Nephron (organoid): ENCODE data around the gene MFSD1.

Source experiments
- H3K27ac Mint-ChIP-seq, 3 experiments: 2 replicates each; pipeline ENCODE4 v1.8.0; 2020; ENCODE audit warnings: mixed read lengths in 3 of 3, mild to moderate bottlenecking in 2 of 3, moderate library complexity in 1 of 3
- H3K27me3 Mint-ChIP-seq: 2 replicates; pipeline ENCODE4 v1.8.0; 2021; ENCODE audit warnings: low read depth, mild to moderate bottlenecking, moderate library complexity, mixed read lengths
- H3K36me3 Mint-ChIP-seq: 2 replicates; pipeline ENCODE4 v1.8.0; 2020; ENCODE audit warnings: low read depth, mixed read lengths
- H3K4me1 Mint-ChIP-seq: 2 replicates; pipeline ENCODE4 v1.8.0; 2020; ENCODE audit warnings: mixed read lengths
- H3K4me3 Mint-ChIP-seq, 3 experiments: 2 replicates each; pipeline ENCODE4 v1.8.0; 2020; ENCODE audit warnings: mild to moderate bottlenecking in 3 of 3, mixed read lengths in 3 of 3, moderate library complexity in 2 of 3
- H3K9me3 Mint-ChIP-seq: 2 replicates; pipeline ENCODE4 v1.8.0; 2020; ENCODE audit warnings: mixed read lengths
- TF ChIP-seq, protein P1 (sequence below), 3 experiments: fragments of 200-600 bp; sonication (generic); IDR thresholded peaks; one replicate each; pipeline ENCODE4 v1.5.0; 2021; ENCODE audit warnings: antibody characterized with exemption in 3 of 3; ENCODE audit not compliant: unreplicated experiment in 3 of 3

MFSD1 gene

DNA sequence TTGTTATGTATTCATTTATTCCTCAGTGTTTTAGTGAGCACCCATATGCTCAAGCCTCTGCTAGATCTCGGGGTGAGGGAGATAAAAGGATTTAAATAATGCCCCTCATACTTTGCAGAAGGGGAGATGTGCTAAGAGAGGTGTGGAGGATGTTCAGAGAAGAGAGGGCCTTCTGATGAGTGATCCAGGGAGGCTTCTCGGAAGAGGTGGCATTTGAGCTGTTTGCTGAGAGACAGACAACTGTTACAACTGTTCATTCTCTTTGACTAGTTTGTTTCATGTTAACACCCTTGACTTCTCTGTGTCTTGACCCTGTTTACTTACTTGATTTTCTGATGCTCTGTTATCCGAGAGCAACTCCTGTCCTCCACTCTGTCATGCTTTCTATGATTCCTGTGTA lies 34.5 kb downstream of the MFSD1 start:
- Mint-ChIP-seq H3K27me3 (peaks cover 17% of the 10 kb centered on the region), H3K4me3 (no peak overlapping the region), H3K36me3 (peaks cover 4% of the 10 kb centered on the region), H3K9me3 (no peaks in the 10 kb centered on the region), H3K4me1 (no peaks in the 10 kb centered on the region), H3K27ac (no peak overlapping the region)
- TF ChIP-seq, protein P1, sequence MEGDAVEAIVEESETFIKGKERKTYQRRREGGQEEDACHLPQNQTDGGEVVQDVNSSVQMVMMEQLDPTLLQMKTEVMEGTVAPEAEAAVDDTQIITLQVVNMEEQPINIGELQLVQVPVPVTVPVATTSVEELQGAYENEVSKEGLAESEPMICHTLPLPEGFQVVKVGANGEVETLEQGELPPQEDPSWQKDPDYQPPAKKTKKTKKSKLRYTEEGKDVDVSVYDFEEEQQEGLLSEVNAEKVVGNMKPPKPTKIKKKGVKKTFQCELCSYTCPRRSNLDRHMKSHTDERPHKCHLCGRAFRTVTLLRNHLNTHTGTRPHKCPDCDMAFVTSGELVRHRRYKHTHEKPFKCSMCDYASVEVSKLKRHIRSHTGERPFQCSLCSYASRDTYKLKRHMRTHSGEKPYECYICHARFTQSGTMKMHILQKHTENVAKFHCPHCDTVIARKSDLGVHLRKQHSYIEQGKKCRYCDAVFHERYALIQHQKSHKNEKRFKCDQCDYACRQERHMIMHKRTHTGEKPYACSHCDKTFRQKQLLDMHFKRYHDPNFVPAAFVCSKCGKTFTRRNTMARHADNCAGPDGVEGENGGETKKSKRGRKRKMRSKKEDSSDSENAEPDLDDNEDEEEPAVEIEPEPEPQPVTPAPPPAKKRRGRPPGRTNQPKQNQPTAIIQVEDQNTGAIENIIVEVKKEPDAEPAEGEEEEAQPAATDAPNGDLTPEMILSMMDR (IDR thresholded peaks at IDR 0.05; ENCODE audit: unreplicated experiment in 3 of 3) = no peak

GRCh38 chr3:158837240-158837639 lies 35.4 kb downstream of the MFSD1 start:
- no peaks in the 10 kb centered on the region for H3K36me3 Mint-ChIP-seq
- H3K27me3 Mint-ChIP-seq = peaks cover 17% of the 10 kb centered on the region
- no peak overlapping the region for H3K4me3 Mint-ChIP-seq
- no peaks in the 10 kb centered on the region for H3K9me3 Mint-ChIP-seq
- no peaks in the 10 kb centered on the region for H3K4me1 Mint-ChIP-seq
- H3K27ac Mint-ChIP-seq = no peak overlapping the region
- TF ChIP-seq, protein P1 (IDR thresholded peaks at IDR 0.05; ENCODE audit: unreplicated experiment in 3 of 3) = no peak

GRCh38 chr3:158839966-158840365 lies 38.1 kb downstream of the MFSD1 start:
- Mint-ChIP-seq H3K27me3 (peaks cover 21% of the 10 kb centered on the region), H3K4me3 (no peak overlapping the region), H3K36me3 (no peaks in the 10 kb centered on the region), H3K9me3 (no peaks in the 10 kb centered on the region), H3K27ac (no peak overlapping the region), H3K4me1 (no peaks in the 10 kb centered on the region)
- TF ChIP-seq, protein P1 (IDR thresholded peaks at IDR 0.05; ENCODE audit: unreplicated experiment in 3 of 3) = no peak

- H3K27ac Mint-ChIP-seq = no peak overlapping the region
- TF ChIP-seq, protein P1 (IDR thresholded peaks at IDR 0.05; ENCODE audit: unreplicated experiment in 3 of 3) = no peak
- no peaks in the 10 kb centered on the region for H3K4me1 Mint-ChIP-seq
- no peaks in the 10 kb centered on the region for H3K36me3 Mint-ChIP-seq
- peaks cover 23% of the 10 kb centered on the region for H3K27me3 Mint-ChIP-seq
- H3K9me3 Mint-ChIP-seq = no peaks in the 10 kb centered on the region
- no peak overlapping the region for H3K4me3 Mint-ChIP-seq
Measured at GRCh38 chr3:158841387-158841786, 39.5 kb downstream of the MFSD1 start.

DNA sequence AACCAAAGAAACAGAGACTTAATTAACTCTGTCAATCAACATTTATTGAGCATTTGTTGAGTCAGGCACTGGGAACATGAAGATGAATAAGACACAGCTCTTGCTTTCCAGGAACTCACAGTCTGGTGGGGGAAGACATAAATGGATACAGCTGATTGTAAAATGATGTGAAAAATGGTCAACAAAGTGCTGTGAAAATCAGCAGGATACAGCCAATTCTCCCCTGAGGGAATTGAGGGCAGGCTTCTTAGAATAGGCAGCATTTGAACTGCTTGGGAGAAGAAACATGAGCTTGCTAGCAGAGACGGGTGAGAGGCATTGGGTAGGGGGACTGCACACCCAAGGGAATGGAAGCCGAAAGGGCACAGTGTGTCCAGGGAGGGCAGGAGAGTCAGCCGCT lies 41.1 kb downstream of the MFSD1 start:
- Mint-ChIP-seq H3K4me3 (no peak overlapping the region), H3K27me3 (peaks cover 18% of the 10 kb centered on the region), H3K27ac (no peak overlapping the region), H3K9me3 (no peaks in the 10 kb centered on the region), H3K36me3 (no peaks in the 10 kb centered on the region), H3K4me1 (no peaks in the 10 kb centered on the region)
- TF ChIP-seq, protein P1 (IDR thresholded peaks at IDR 0.05; ENCODE audit: unreplicated experiment in 3 of 3) = no peak

- no peak overlapping the region for H3K27ac Mint-ChIP-seq
Measured at GRCh38 chr3:158845765-158846350, 44.0 kb downstream of the MFSD1 start.

More at GRCh38 chr3:158845765-158846350, 44.0 kb downstream of the MFSD1 start:
- TF ChIP-seq, protein P1 (IDR thresholded peaks at IDR 0.05; ENCODE audit: unreplicated experiment in 3 of 3) = peak; percentile 75 to 86 (median 76)
- H3K27me3 Mint-ChIP-seq = peaks cover 21% of the 10 kb centered on the region
- H3K4me1 Mint-ChIP-seq = no peaks in the 10 kb centered on the region
- no peak overlapping the region for H3K4me3 Mint-ChIP-seq
- H3K9me3 Mint-ChIP-seq = no peaks in the 10 kb centered on the region
- H3K36me3 Mint-ChIP-seq = no peaks in the 10 kb centered on the region
